NCI-H510A (cell line): Measurements from ENCODE around the gene PRR35.

ENCODE experiments used
- DNase-seq: peaks from one replicate; lab custom pipeline; 2025; lab: John Stamatoyannopoulos, UW

Gene PRR35

GRCh38 chr16:528111-529011 lies 31.8 kb upstream of the PRR35 start:
- DNase-seq, result no peak

GRCh38 chr16:529012-529575 lies 31.1 kb upstream of the PRR35 start:
- no peak for DNase-seq

- DNase-seq, result no peak
Measured at GRCh38 chr16:530111-530817, 29.9 kb upstream of the PRR35 start.

GRCh38 chr16:531494-532125 lies 28.6 kb upstream of the PRR35 start:
- DNase-seq, result no peak

- no peak for DNase-seq
Measured at GRCh38 chr16:533391-534123, 26.6 kb upstream of the PRR35 start.

- DNase-seq, result no peak
Measured at GRCh38 chr16:534135-534534, 26.1 kb upstream of the PRR35 start.

GRCh38 chr16:534856-535445 lies 25.2 kb upstream of the PRR35 start:
- DNase-seq, result no peak

GRCh38 chr16:535446-536405 lies 24.5 kb upstream of the PRR35 start:
- no peak for DNase-seq

- no peak for DNase-seq
Measured at GRCh38 chr16:536746-537145, 23.4 kb upstream of the PRR35 start.

GRCh38 chr16:537415-538335 lies 22.5 kb upstream of the PRR35 start:
- DNase-seq, result no peak

- no peak for DNase-seq
Measured at GRCh38 chr16:539901-540530, 20.2 kb upstream of the PRR35 start.

- no peak for DNase-seq
Measured at GRCh38 chr16:540645-541340, 19.4 kb upstream of the PRR35 start.

- DNase-seq, result no peak
Measured at GRCh38 chr16:543301-544164, 16.7 kb upstream of the PRR35 start.

- no peak for DNase-seq
Measured at GRCh38 chr16:544517-544916, 15.7 kb upstream of the PRR35 start.

GRCh38 chr16:546909-547770 lies 13.1 kb upstream of the PRR35 start:
- no peak for DNase-seq

GRCh38 chr16:548586-548985 lies 11.6 kb upstream of the PRR35 start:
- no peak for DNase-seq
